NCI-H1417 (cell line): ENCODE measurements around the gene PTBP2.
A peak's percentile ranks its signal among the peaks of the same experiment; 100 is the strongest.
"Not testable (repeated sequence)": the region's sequence is repeated elsewhere in the genome, so short reads cannot be mapped to it uniquely, and the experiment has no call there.

ENCODE experiments used
- DNase-seq, 3 experiments: peaks; one replicate each; lab custom pipeline; 2025; lab: John Stamatoyannopoulos, UW

The PTBP2 gene

DNA sequence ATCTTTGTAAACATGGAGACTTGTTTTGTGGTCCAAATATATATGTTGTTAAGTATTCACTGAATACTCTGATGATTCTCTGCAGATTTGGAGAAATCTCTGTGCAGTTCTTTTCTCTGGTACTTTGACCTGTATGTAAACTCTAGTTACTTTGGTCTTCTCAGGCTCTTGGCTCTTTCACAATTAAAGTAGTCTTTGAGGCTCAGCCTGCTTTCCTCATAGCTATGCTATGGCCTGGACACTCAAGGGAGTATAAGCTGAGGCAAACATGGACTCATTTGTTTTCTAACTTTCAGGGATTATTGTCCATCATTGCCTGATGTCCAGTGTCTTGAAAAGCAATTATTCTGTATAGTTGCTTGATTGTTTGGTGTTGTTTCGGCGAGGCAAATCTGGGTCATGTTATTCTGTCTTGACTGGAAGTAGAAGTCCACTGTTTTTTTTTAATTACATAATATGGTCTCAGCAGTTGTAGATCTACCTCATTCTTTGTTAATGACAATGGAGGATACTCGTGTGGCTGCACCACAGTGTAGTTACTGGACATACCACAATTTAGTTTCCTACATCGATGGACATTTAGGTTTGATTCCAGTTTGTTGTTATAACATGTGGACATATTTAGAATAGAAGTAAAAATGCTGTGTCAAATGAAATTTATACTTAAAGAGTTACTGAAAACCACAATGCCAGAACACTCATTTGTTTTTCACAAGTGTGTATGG lies 9.2 kb downstream of the PTBP2 start:
- no peak for DNase-seq

DNA sequence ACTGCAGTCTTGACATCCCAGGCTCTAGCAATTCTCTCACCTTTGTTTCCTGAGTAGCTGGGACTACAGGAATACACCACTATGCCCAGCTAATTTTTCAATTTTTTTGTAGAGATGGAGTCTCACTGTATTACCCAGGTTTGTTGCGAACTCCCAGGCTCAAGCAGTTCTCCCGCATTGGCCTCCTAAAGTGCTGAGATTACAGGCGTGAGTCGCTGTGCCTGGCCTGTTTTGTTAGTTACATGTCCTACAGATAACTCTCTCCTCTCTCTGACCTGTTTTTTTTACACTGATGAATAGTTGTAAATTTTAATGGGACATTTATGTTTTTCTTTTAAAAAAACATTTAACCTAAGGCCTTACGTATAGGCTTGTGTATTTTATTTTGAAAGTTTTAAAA lies 19.8 kb downstream of the PTBP2 start:
- DNase-seq = no peak

DNA sequence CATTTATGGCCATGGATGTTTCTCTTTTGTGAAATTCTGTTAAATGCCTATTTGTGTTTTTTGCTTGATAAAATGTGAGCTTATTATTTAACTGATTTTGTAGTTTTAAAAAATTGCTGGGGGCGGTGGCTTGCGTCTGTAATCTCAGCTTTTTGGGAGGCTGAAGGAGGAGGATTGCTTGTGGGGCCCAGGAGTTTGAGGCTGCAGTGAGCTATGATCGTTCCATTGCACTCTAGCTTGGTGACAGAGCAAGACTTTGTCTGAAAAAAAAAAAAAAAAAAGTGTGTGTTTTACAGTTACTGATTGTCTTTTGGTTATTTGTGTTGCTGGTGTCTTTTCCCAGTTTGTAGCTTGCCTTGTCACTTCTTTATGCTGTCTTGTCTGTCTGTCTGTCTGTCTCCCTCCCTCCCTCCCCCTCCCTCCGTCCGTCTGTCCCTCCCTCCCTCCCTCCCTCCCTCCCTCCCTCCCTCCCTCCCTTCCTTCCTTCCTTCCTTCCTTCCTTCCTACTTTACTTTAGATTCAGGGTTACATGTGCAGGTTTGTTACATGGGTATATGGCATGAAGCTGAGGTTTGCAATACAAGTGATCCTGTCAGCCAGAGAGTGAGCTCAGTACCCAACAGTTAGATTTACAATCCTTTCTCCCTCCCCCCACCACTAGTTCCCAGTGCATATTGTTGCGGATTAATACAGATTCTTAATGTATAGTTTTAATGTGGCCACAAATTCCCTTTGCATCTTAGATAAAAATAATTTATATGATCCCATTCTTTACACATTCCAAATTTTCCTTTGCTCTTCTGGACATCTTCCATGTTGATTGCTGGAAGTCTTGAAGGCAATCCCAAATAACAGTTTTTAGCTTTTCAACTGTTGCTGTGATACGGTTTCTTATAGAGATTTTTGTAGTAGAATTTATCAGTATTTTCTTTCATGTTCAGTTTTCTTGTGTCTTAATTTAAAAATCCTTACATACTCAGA lies 25.1 kb downstream of the PTBP2 start:
- no peak for DNase-seq

DNA sequence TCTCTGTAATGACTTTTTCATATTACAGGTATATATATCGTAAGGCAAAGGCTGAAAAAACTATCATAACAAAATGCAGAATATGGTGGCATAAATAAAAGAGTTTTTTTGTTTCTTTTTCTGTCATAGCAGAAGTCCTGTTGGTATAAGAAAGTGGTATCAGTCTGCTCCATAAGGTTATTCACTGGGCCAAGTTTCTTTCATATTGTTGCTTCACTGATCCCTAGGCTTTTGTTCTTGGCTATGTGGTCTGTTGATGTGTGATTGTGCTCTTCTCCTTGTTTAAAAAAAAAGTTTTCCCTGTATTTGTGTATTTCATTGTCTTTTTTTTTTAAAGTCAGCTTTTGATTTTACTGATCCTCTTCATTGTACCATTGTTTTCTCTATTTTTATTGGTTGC lies 26.0 kb downstream of the PTBP2 start:
- no peak for DNase-seq

DNA sequence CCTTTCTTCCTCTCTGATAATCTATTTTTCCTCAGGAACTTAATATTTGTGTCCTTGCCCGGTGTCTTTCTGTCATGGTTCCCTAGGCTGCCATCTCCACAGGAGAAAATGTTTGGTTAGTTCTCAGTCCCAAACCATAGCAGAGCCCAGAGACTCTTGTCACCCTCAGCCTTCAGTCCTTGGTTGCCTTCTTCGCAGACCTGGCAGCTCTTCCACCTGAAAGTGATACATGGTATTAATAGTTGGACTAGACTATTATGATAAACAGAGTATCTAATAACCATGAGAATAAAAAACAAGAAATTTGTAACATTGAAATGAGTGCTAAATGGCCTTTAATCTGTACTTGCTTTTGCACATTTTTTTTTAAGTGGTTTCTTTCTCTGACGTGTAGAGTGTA lies 26.5 kb downstream of the PTBP2 start:
- no peak for DNase-seq

DNA sequence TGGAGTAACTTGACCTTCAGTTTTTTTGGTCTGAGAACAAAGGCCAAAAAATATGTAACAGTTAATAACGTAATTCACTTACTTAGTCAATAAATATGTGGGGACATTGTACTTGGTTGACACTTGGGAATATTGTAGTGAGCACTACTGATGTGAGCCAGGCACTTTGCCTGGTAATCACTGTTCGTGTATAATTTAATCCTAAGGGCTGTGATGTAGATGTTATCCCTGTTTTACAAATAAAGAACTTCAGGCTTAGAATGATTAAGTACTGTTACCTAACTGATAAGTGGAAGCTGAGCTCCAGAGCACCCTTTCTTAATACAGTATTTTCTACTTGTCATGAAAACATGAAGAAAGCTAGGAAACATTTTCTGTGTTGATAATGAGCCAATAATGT lies 28.0 kb downstream of the PTBP2 start:
- no peak for DNase-seq

DNA sequence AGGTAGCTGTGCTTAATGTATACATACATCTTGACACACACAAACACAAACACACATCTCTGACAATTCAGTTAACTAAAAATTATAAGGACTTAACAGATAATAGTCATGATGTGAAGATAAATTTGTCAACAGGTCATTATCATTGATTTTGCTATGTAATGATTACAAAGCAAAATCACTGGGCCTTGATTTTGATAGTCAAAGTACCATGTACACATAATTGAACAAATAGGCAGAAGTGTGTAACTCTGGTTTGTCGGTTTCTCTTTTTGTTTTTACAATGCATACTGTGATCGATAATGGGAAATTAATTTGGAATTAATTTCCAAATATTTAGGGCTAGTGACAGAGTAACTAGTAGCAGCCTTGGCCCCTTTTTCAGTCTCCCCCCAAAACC lies 30.8 kb downstream of the PTBP2 start:
- DNase-seq = no peak

DNA sequence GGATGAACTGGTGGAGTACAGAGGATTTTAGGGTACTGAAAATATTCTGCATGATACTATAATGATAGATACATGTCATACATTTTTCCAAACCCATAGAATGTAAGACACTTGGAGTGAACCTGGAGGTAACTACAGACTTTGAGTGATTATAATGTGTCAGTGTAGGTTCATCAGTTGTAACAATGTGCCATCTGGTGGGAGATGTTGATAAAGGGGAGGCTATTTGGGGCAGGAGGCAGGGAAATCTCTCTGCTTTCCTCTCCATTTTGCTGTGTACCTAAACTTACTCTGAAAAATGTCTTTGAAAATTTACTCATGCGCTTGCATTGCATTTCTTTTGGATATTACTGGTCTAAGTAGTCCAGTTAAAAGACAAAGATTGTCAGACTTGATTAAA lies 35.2 kb downstream of the PTBP2 start:
- no peak for DNase-seq

DNA sequence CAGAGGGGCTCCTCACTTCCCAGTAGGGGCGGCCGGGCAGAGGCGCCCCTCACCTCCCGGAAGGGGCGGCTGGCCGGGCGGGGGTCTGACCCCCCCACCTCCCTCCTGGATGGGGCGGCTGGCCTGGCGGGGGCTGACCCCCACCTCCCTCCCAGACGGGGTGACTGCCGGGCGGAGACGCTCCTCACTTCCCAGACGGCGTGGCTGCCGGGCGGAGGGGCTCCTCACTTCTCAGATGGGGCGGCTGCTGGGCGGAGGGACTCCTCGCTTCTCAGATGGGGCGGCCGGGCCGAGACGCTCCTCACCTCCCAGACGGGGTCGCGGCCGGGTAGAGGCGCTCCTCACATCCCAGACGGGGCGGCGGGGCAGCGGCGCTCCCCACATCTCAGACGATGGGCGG lies 41.0 kb downstream of the PTBP2 start:
- DNase-seq = not testable (repeated sequence)

DNA sequence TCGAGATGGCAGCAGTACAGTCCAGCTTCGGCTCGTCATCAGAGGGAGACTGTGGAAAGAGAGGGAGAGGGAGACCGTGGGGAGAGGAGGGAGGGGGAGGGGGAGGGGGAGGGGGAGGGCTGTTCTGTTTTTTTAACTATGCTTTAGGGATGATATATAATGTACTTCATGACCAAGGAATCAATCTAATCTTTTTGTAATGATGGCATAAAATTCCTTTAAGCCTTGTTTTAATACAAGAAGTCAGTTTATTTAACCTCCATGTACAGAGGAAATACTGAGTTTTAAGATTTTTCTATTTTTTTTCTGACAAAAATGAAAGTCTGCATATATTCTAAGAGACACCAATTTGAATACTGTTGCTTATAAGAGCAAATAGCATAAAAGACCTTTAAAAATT lies 41.9 kb downstream of the PTBP2 start:
- no peak for DNase-seq

DNA sequence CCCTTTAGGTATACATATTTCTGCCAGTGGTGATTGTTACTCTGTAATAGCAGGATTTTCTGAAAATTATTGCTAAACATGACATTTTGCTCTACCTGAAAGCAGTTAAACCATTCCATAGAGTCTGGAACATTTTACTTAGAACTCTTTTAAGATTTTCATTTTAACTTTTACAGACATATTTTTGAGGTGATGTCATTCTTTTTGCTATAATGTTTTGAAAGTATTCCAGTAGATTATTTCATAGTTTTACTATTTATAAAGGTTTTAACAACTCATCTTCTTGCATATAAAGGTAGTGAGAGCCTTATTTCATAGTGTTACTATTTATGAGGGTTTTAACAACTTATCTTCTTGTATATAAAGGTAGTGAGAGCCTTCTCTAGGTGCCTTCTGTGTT lies 42.9 kb downstream of the PTBP2 start:
- DNase-seq = no peak

DNA sequence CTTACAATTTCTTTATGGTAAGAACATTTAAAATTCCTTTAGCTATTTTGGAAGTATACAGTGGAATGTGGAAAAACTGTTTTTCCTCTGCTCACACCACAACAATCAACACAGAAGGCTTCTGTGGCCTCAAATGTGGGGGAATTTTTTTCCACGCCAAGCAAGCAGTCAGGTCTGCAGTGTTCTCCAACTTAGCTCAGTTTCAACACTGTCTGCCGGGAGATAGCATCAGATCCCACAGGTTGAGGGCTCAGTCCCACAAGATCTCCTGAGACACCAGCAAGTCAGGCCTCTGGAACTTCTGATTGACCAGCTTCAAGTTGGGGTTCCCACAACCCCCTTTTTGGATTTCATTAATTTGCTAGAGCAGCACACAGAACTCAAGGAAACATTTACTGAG lies 50.3 kb downstream of the PTBP2 start:
- DNase-seq = no peak

DNA sequence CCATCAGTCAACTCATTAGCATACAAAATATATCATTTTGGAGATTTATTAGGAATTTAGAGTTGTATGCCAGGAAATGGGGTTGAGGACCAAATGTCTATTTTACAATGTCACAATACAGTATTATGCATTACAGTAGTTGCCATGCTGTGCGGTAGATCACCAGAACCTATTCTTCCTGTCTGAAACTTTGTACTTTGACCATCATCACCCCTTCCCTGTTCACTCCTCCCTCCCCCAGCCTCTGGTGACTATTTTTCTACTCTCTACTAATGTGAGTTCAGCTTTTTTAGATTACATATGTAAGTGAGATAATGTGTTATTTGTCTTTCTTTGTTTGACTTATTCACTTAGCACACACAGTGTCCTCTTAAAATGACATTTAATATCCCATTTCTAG lies 50.8 kb downstream of the PTBP2 start:
- DNase-seq = no peak

DNA sequence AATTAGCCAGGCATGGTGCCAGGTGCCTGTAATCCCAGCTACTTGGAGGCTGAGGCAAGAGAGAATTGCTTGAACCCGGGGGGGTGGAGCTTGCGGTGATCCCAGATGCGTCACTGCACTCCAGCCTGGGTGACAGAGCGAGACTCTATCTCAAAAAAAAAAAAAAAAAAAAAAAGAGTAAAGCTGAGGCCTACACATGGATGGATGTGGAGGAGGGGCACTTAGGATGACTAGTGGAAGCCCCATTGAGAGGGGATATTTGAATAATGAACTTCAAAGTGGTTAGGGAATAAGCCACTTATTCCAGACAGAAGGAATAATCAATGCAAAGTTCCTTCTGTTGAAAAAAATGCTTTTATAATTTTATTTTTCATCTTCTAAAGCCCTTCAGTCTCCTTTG lies 51.4 kb downstream of the PTBP2 start:
- no peak for DNase-seq

DNA sequence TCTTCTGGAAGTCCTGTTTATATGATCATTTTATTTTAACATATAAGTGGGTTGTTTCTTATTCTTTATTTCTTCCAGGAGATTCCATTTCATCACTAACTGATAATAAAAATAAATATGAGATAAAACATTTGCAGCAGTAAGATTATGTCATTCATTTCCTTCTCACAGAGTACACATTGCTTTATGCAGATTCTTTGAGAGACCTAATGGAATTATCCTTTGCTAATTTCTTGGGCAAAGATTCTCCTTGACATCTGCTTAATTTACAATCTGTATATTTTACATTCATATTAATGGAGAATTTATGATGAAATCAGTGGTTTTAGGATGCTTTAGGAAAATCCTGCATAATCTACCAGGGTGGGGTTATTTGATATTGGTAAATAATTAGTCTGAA lies 60.6 kb downstream of the PTBP2 start:
- no peak for DNase-seq

DNA sequence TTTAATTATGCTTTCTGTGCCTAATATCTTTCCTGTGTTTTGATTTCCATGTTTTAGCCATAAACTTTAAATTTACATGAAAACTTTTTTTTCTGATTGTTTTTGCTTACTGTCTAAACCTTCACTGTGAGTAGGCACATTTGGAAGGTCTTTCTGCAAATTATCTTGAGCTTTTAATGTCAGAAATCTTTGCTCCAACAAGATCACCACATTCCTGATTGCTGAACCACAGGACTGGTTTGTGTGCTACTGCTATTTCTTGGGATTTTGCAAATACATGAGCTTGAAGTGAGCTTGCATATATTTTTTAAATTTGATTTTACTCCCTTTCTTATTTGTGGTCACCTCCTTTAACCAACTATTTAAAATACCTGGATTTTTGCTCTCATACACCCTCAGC lies 61.3 kb downstream of the PTBP2 start:
- no peak for DNase-seq

DNA sequence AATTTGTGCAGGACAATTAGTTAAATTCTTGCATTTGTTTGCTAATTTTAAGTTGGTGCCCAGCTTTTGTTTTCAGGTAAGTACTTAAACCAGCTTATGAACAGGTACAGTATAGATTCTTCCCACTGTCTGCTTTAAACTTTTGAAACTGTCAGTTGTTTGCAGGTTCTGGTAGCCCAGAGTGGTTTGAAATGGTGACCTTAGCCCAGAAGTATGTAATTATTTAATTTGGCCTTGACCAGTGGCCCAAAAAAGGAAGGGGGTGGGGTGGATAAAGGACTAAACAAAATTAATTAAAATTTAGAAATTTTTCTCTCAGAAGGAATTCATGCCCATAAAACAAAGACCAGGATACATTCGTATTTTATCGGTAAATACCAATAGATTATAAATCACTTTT lies 69.0 kb downstream of the PTBP2 start:
- no peak for DNase-seq

DNA sequence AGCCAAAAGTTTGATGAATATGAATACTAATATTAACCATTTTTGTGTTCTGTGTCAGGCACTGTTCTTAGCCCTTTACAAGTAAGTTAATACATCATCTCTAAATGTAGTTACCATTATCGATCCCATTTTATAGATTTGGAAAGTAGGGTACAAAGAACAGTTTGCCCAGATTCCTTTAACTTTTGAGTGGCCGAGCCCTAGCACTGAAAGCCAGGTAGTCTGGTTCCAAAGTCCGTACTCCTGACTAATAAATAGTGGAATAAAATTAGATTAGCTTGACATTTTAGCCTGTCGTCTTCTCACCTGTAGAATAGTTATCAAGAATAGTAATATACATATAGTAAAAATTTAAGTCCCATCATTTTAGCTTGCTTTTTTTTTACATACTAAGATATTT lies 70.6 kb downstream of the PTBP2 start:
- DNase-seq = no peak

DNA sequence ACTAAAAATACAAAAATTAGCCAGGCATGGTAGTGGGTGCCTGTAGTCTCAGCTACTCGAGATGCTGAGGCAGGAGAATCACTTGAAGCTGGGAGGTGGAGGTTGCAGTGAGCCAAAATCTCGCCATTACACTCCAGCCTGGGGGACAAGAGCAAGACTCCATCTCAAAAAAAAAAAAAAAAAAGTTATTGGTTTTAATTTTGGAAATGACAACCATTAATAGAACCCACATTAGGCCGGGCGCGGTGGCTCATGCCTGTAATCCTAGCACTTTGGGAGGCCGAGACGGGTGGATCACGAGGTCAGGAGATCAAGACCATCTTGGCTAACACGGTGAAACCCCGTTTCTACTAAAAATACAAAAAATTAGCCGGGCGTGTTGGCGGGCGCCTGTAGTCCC lies 80.1 kb downstream of the PTBP2 start:
- not testable (repeated sequence) for DNase-seq

DNA sequence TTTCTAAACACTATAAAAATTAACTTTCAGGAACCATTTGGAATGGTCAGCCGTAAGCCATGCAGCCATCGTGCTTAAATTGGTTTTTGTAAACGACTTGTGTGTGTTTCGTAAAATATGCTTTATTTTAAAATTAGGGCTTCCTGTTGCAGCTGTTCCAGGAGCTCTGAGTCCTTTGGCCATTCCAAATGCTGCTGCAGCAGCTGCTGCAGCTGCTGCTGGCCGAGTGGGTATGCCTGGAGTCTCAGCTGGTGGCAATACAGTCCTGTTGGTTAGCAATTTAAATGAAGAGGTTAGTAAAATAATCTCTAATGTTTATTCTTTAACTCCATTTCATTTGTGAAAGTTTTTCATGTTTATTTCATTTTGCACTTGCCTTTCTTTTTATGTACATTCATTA lies 83.1 kb downstream of the PTBP2 start:
- DNase-seq = peak in 2 of 3 experiments; percentile 9 to 52

DNA sequence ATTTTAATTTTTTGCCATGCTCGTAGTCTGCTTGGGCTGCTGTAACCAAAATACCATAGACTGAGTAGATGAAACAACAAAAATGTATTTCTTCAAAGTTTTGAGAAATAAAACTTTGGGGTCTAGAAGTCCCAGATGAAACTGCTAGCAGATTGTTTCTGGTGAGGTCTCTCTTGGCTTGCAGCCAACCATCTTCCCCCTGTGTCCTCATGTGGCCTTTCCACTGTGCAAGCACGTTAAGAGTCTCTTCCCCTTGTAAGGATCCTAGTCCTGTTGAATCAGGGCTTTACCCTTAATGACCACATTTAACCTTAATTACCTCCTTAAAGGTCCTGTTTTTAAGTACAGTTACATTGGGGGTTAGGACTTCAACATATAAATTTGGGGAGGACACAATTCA lies 86.6 kb downstream of the PTBP2 start:
- peak in 2 of 3 experiments; percentile 7 to 61 for DNase-seq

DNA sequence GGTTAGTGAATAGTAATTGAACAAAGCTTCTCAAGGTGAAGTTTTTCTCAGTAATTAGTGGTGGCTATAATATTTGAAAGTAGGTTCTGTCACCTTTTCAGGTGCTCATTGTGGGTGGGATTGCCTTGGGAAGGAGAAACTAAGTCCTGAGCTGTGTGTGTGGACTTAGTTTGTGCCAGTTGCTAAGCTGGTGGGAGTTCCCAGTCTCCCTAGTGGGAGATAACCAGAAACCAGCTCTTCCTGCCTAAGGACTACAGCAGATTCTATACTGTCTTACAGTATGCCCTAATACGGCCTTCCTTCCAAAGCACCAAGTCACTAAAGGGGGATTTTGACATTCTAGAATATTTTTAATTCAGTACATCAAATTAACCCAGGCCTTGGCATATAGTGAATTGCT lies 94.3 kb downstream of the PTBP2 start:
- no peak for DNase-seq

DNA sequence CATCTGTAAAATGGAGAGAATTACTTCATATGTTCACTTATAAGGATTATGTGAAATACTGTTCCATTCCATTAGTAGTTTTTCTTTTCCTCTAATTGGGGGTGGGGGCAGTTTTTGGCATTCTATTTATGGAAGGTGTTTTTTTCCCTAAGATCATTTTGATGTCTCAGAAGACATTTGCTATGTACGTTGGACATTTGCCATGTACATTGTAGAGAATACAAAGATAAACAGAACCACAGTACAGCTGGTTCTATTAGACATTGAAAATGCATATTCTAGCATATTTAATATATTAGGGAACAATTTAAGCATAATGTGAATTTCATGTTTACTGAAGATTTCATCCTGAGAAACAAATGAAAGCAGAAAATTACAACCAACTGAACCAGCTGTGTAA lies 98.5 kb downstream of the PTBP2 start:
- DNase-seq = no peak
